Measurements from ENCODE around the gene ELMO1.

- TF ChIP-seq POLR2A (IDR thresholded peaks at IDR 0.05) (no peak), CTCF (IDR thresholded peaks at IDR 0.05) (no peak), EP300 (IDR thresholded peaks at IDR 0.05) (no peak)
These were observed 46.3 kb upstream of the ELMO1 start for GRCh38 chr7:37494926-37495325.

Data from ovary (tissue), 3 donors.